NT2/D1 (cell line): Measurements from ENCODE around the gene HPRT1.

ENCODE experiments used
- SUZ12 ChIP-seq: IDR thresholded peaks from 2 replicates; pipeline ENCODE4 v1.6.1; 2011; ENCODE audit not compliant: insufficient read length, insufficient read depth; ENCODE audit errors: extremely low read depth
- YY1 ChIP-seq: IDR thresholded peaks from 2 replicates; pipeline ENCODE4 v1.6.1; 2011; ENCODE audit not compliant: insufficient read length, insufficient read depth
- ZNF274 ChIP-seq: IDR thresholded peaks from 2 replicates; pipeline ENCODE4 v1.6.1; 2011; ENCODE audit warnings: mild to moderate bottlenecking, low read depth, low read length

DNA sequence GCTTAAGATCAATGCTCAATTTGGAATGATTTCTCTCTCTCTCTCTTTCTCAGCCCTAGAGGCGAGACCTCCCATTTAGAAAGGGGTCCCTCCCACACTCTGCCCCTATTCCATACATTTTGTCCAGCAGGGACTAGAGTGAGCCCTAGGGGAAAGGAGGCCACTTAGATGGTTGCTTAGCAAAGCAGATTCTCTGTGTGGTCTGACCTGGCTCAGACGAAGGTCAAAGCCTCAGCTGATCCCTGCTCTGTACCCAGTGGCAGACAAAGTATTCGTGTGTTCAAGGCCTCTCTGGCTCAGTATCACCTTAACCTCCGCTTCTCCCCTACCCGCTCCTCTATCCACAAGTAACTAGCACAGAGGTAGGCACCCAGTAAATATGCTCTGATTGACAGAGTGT is 78.4 kb downstream of the HPRT1 start:
- TF ChIP-seq ZNF274 = no peak
- no peak for TF ChIP-seq YY1
- no peak for TF ChIP-seq SUZ12
